ENCODE data around the gene RERE. TPM values are rescaled to one million over a fixed set of nuclear protein-coding genes. Genes with fewer than 3 reads are reported as not detected.

Gene RERE
- total RNA-seq, 1 experiment from 2014 or later: 73.4 TPM

DNA sequence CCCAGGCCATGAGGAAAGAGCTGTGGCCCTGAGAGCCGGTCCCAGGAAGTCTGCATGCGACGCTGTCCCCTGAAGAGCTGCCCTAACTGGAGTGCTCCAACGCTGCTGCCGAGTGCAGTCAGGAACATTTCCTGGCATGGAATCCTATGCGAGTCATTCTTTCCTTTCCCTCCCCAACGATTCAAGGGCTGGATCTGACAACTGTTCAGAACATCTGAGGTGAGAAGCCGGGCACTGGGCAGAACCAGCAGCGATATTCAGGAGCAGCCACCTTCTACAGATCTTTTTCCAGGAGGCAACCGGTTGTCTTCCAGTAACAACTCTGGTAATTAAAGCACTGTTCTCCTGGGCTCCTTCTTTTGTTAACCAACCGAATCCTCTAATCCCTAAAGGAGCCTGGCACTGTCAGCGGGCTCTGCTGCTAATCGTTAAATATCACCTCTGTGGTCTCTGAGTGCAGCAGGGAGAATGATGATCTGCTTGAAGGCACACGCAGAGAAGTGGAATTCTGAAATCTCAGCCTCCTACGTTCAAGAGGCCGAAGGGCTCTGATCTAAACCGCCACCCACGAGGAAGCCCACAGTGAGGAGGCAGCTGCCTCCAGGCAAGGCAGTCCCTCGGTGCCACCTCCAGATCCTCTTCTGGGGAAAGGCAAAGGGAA, 443.7 kb downstream of the RERE start:
- H3K36me3 ChIP-seq (ENCODE audit: low read depth): no peaks in the 10 kb centered on the region
- no peak overlapping the region for H3K4me2 ChIP-seq
- H3F3A ChIP-seq (ENCODE audit: insufficient read depth, low read depth): no peaks in the 10 kb centered on the region
- no peaks in the 10 kb centered on the region for H3K9me3 ChIP-seq (ENCODE audit: insufficient read depth, low read depth)
- H3K9me2 ChIP-seq (ENCODE audit: insufficient read depth): no peaks in the 10 kb centered on the region
- no peaks in the 10 kb centered on the region for H3K79me2 ChIP-seq (ENCODE audit: low read depth)
- no peaks in the 10 kb centered on the region for H3K4me1 ChIP-seq (replicated peaks; ENCODE audit: insufficient read depth)
- DNase-seq: no peak
- intact Hi-C loops (cut with micrococcal nuclease; ENCODE audit: unreplicated experiment): loop anchor here (10.0 kb wide), 1 partner anchor 351 kb away; no protein-coding TSS in a partner anchor
- ChIA-PET CTCF (no interaction called here), POLR2A (ENCODE audit: unreplicated experiment) (no interaction called here)
- no peaks in the 10 kb centered on the region; the same call in none of the 2 replicates for H4K20me1 ChIP-seq (ENCODE audit: insufficient read depth)
- no peak overlapping the region for H3K27ac ChIP-seq
- TF ChIP-seq CTCF (conservative IDR thresholded peaks at IDR 0.05) (no peak), EZH2 (IDR thresholded peaks at IDR 0.05; ENCODE audit: low read depth) (no peak)
- no TSS peak for BruUV-seq (replicated peaks)
- H3K27me3 ChIP-seq (ENCODE audit: insufficient read depth, low read depth): no peaks in the 10 kb centered on the region
- no peak overlapping the region for H2AFZ ChIP-seq
- H3K4me3 ChIP-seq: no peak overlapping the region

DNA sequence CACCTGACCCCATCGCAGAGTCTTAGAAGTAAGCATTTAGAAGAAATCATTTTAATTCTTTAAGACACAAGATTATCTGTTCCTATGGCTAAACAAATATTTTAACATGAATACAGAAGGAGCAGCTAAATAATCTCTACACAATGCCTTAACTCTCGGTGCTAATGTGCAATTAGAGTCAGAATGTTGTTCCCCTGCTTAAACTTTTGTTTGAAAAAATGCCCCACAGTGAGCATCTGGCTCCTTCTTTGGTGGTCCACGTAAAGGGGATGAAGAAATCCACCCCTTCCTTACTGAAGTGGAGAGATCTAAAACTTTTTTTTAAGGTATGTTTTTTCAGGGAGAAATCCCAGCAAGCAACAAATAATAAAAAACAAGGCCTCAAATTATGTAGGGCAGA, 444.3 kb downstream of the RERE start:
- H3K4me3 ChIP-seq: no peak overlapping the region
- intact Hi-C loops (cut with micrococcal nuclease; ENCODE audit: unreplicated experiment): loop anchor here (10.0 kb wide), 1 partner anchor 352 kb away; no protein-coding TSS in a partner anchor
- no peaks in the 10 kb centered on the region for H3K36me3 ChIP-seq (ENCODE audit: low read depth)
- H3K27me3 ChIP-seq (ENCODE audit: insufficient read depth, low read depth): no peaks in the 10 kb centered on the region
- POLR2A ChIA-PET (ENCODE audit: unreplicated experiment): no interaction called here
- no peak for DNase-seq
- no peak for TF ChIP-seq EZH2 (IDR thresholded peaks at IDR 0.05; ENCODE audit: low read depth)
- H3K9me3 ChIP-seq (ENCODE audit: insufficient read depth, low read depth): no peaks in the 10 kb centered on the region
- CTCF ChIA-PET: no interaction called here
- H4K20me1 ChIP-seq (ENCODE audit: insufficient read depth): no peaks in the 10 kb centered on the region; the same call in none of the 2 replicates
- BruUV-seq (replicated peaks): no TSS peak
- no peak overlapping the region for H2AFZ ChIP-seq
- H3K4me1 ChIP-seq (replicated peaks; ENCODE audit: insufficient read depth): no peaks in the 10 kb centered on the region
- no peaks in the 10 kb centered on the region for H3K79me2 ChIP-seq (ENCODE audit: low read depth)
- H3K9me2 ChIP-seq (ENCODE audit: insufficient read depth): no peaks in the 10 kb centered on the region
- no peaks in the 10 kb centered on the region for H3F3A ChIP-seq (ENCODE audit: insufficient read depth, low read depth)
- H3K27ac ChIP-seq: no peak overlapping the region
- no peak overlapping the region for H3K4me2 ChIP-seq

DNA sequence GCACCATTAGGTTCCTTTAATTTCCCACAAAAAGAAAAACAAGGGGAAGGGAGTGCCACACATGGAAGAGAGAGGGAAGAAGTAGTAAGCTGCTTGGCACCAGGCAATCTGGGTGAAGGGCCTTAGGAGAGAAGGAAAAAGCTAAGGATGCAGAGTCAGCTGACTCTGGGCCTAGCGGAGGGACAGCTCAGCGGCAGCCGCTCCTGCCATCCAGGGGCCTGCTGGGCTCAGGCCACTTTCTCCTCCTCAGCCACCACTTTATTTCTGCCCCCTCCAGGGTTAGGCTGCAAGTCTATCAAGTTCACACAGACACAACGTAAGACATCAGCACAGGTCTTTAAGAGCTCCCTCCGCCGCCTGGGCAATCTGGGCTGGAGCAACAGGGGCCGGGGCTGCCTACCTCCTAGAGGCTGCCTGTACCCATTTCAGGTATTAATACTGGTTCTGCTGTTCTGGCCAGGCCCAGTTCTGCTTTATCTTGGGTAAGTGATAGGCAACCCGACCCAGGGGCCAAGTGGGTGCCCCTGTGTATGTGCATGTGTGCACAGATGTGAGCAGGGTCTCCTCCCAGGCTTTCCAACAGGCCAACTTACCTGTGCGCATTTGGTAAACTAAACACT, 446.0 kb downstream of the RERE start:
- Histone ChIP-seq H3K9me3 (ENCODE audit: insufficient read depth, low read depth) (no peaks in the 10 kb centered on the region), H3K36me3 (ENCODE audit: low read depth) (no peaks in the 10 kb centered on the region), H4K20me1 (ENCODE audit: insufficient read depth) (no peaks in the 10 kb centered on the region; the same call in 1 of the 2 replicates), H3K4me3 (no peak overlapping the region), H3F3A (ENCODE audit: insufficient read depth, low read depth) (no peaks in the 10 kb centered on the region), H3K27me3 (ENCODE audit: insufficient read depth, low read depth) (no peaks in the 10 kb centered on the region), H3K79me2 (ENCODE audit: low read depth) (no peaks in the 10 kb centered on the region; the same call in 1 of the 2 replicates), H3K27ac (no peak overlapping the region), H3K4me1 (replicated peaks; ENCODE audit: insufficient read depth) (no peaks in the 10 kb centered on the region), H3K4me2 (no peak overlapping the region), H3K9me2 (ENCODE audit: insufficient read depth) (no peaks in the 10 kb centered on the region), H2AFZ (no peak overlapping the region)
- ChIA-PET CTCF (interaction anchor here (0.6 kb wide), 2 partner anchors 31 to 452 kb away, joined by 3 to 4 read pairs; no protein-coding TSS in a partner anchor), POLR2A (ENCODE audit: unreplicated experiment) (no interaction called here)
- DNase-seq: no peak
- TF ChIP-seq CTCF (conservative IDR thresholded peaks at IDR 0.05) (no peak), EZH2 (IDR thresholded peaks at IDR 0.05; ENCODE audit: low read depth) (no peak)
- intact Hi-C loops (cut with micrococcal nuclease; ENCODE audit: unreplicated experiment): loop anchor here (10.0 kb wide), 1 partner anchor 353 kb away; no protein-coding TSS in a partner anchor
- BruUV-seq (replicated peaks): no TSS peak

Data from PC-9 (cell line).